Esophagus muscularis mucosa (tissue), 4 donors: ENCODE results near the gene LRRC4B. TPM values are rescaled to one million over a fixed set of nuclear protein-coding genes. Genes with fewer than 3 reads are reported as not detected.

Experiments
- DNase-seq: peaks from one replicate; pipeline ENCODE4 v3.0.0-alpha.2; 2017; ENCODE audit errors: extremely low spot score
- H3K27ac ChIP-seq, 4 donors: fragments of 200-600 bp; sonication (generic); replicated peaks in 1 of 4; 1 replicate in 3 of 4; 2 replicates in 1 of 4; pipeline ENCODE4 v1.5.1; 2016 to 2019; ENCODE audit warnings: mild to moderate bottlenecking in 1 of 4
- H3K27me3 ChIP-seq, 4 donors: fragments of 200-600 bp; sonication (generic); one replicate each; pipeline versions ENCODE4 v1.5.1 to v1.6.0; 2016 to 2019
- H3K36me3 ChIP-seq, 4 donors: fragments of 200-600 bp; sonication (generic); one replicate each; pipeline ENCODE4 v1.5.1; 2016 to 2019
- H3K4me1 ChIP-seq, 4 donors: fragments of 200-600 bp; sonication (generic); one replicate each; pipeline ENCODE4 v1.5.1; 2016 to 2019
- H3K4me3 ChIP-seq, 4 donors: fragments of 200-600 bp; sonication (generic); 1 replicate in 2 of 4; 2 replicates in 2 of 4; pipeline ENCODE4 v1.5.1; 2016 to 2019; ENCODE audit warnings: mild to moderate bottlenecking in 4 of 4, moderate library complexity in 1 of 4
- H3K9me3 ChIP-seq, 4 donors: fragments of 200-600 bp; sonication (generic); 1 replicate in 3 of 4; 2 replicates in 1 of 4; pipeline ENCODE4 v1.5.1; 2016 to 2019
- EP300 ChIP-seq: sonication (generic); formaldehyde crosslinking; IDR thresholded peaks from one replicate; pipeline ENCODE4 v1.6.1; 2017; ENCODE audit warnings: antibody characterized with exemption
- POLR2A ChIP-seq: fragments of 450-650 bp; IDR thresholded peaks from one replicate; pipeline ENCODE4 v1.6.1; 2017; ENCODE audit warnings: antibody characterized with exemption, moderate library complexity, mild to moderate bottlenecking, low read depth
- POLR2AphosphoS5 ChIP-seq, 2 donors: sonication (generic); formaldehyde crosslinking; IDR thresholded peaks; one replicate each; pipeline ENCODE4 v1.6.1; 2017; ENCODE audit warnings: antibody characterized with exemption in 2 of 2
- WGBS: methylation state at CpG from one replicate; pipeline ENCODE4 v1.1.5; 2018; 5-methylcytosine and 5-hydroxymethylcytosine counted together
- intact Hi-C: fragments of 100-400 bp; cut with DNase I; formaldehyde crosslinking; loops from one replicate; pipeline ENCODE4 v1.15.1; 2023
- total RNA-seq, 4 donors: library from RNA; depleted of rRNA; stranded (reverse); fragments of >200 nt; gene quantifications; one replicate each; pipeline versions ENCODE4 v1.1.0 to v1.2.1, GENCODE V29; 2016
- TF ChIP-seq, protein P1 (sequence below), 3 experiments: fragments of 200-600 bp in 2 of 3; fragments of 450-650 bp in 1 of 3; sonication (generic) in 2 of 3; IDR thresholded peaks; one replicate each; pipeline ENCODE4 v1.5.1; 2017 to 2019; ENCODE audit warnings: antibody characterized with exemption in 3 of 3, mild to moderate bottlenecking in 2 of 3, moderate library complexity in 1 of 3

The LRRC4B gene
- total RNA-seq, 4 donors from 2014 or later, result 3.7 to 12.5 (median 6.7) TPM

DNA sequence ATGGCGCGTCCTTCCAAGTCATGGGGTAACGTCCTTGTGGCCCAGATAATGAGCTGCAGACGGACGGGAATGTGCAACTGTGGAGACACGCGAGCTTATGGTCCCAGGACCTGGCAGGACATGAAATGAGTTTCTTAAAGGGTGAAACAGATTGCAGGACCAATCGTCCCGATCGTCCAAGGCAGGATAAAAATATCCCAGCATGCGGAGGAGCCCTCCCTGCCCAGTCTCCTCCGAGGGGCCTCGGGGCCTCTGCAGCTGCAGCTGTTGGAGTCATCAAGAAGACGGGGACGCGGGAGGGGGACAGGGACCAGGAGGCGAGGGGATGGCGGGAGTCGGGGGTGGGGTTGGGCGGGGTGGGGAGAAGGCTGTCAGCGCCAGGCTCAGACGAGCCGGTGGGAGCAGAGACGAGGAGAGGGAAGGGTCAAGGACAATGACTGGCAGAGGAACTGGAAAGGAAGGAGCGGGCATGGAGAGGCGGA lies 77.2 kb downstream of the LRRC4B start:
- no peak for DNase-seq
- no peaks in the 10 kb centered on the region for H3K9me3 ChIP-seq
- TF ChIP-seq POLR2AphosphoS5 (IDR thresholded peaks at IDR 0.05) (no peak), EP300 (no peak)
- TF ChIP-seq, protein P1, sequence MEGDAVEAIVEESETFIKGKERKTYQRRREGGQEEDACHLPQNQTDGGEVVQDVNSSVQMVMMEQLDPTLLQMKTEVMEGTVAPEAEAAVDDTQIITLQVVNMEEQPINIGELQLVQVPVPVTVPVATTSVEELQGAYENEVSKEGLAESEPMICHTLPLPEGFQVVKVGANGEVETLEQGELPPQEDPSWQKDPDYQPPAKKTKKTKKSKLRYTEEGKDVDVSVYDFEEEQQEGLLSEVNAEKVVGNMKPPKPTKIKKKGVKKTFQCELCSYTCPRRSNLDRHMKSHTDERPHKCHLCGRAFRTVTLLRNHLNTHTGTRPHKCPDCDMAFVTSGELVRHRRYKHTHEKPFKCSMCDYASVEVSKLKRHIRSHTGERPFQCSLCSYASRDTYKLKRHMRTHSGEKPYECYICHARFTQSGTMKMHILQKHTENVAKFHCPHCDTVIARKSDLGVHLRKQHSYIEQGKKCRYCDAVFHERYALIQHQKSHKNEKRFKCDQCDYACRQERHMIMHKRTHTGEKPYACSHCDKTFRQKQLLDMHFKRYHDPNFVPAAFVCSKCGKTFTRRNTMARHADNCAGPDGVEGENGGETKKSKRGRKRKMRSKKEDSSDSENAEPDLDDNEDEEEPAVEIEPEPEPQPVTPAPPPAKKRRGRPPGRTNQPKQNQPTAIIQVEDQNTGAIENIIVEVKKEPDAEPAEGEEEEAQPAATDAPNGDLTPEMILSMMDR (IDR thresholded peaks at IDR 0.05), result no peak
- peaks cover 0 to 4% (median 0%) of the 10 kb centered on the region in 4 donors for H3K36me3 ChIP-seq
- H3K4me1 ChIP-seq, result peaks cover 0 to 5% (median 0%) of the 10 kb centered on the region in 4 donors
- intact Hi-C loops, result no loop called here
- H3K4me3 ChIP-seq, result no peak overlapping the region
- WGBS, result 40% methylated on average over 26 of the region's 26 CpGs
- H3K27ac ChIP-seq, result no peak overlapping the region
- H3K27me3 ChIP-seq, result peaks cover 0 to 53% (median 16%) of the 10 kb centered on the region in 4 donors

DNA sequence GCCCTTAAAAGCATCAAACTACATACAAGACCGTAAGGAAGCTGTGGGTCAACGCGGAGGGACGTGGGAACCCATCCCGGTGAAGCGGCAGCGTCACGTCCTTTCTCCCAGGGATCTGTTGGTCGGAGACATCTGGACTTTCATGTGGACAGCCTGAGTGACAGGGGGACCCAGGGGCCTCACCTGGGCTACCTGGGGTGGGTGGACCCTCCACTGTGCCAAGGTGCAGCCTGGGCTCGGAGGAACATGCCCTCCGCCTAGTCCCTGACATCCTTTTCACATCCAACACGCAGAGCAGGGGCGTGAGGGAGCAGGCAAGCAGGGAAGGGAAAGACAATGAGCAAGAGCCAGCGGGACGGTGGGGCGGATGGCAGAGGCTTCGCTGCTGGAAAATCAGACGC lies 77.8 kb downstream of the LRRC4B start:
- Histone ChIP-seq H3K36me3 (peaks cover 0 to 4% (median 1%) of the 10 kb centered on the region in 4 donors), H3K9me3 (no peaks in the 10 kb centered on the region), H3K27ac (no peak overlapping the region), H3K4me3 (no peak overlapping the region), H3K27me3 (peaks cover 0 to 53% (median 16%) of the 10 kb centered on the region in 4 donors), H3K4me1 (peaks cover 0 to 5% (median 0%) of the 10 kb centered on the region in 4 donors)
- WGBS, result 95% methylated on average over 12 of the region's 18 CpGs
- intact Hi-C loops, result no loop called here
- DNase-seq, result no peak
- TF ChIP-seq EP300, result no peak
- TF ChIP-seq, protein P1 (IDR thresholded peaks at IDR 0.05), result no peak
- no peak for TF ChIP-seq POLR2A
- TF ChIP-seq POLR2AphosphoS5 (IDR thresholded peaks at IDR 0.05), result no peak

DNA sequence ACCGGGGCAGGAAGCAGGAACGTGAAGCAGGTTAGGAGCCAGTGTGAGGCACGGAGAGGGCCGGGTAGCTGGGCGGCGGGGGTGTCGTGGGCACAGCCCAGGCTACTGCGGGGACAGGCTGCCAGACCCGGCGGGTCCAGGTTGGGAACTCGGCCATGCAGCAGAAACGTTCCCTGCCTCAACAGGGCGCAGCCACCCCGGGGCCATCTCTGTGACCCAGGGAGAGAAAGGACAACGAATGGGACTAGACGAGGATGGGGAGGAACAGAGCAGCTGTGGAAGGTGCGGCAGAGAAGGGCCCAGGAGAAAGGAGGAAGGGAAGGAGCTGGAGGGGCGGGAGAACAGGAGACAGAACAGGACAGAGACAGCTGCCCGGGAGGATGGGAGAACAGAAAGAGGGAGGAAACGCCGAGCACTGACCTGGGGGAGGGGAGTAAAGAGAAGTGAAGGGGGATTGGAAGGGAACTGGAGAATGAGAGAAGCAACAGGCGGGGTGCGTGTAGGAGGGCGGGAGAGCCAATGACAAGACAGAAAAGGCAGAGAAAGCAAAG lies 78.7 kb downstream of the LRRC4B start:
- no peak overlapping the region for H3K27ac ChIP-seq
- 44% methylated on average over 24 of the region's 24 CpGs for WGBS
- intact Hi-C loops, result no loop called here
- peaks cover 0 to 13% (median 9%) of the 10 kb centered on the region in 4 donors for H3K36me3 ChIP-seq
- DNase-seq, result no peak
- H3K4me3 ChIP-seq, result peak overlapping the region in 1 of 4 donors; percentile 22
- peaks cover 0 to 53% (median 16%) of the 10 kb centered on the region in 4 donors for H3K27me3 ChIP-seq
- no peak for TF ChIP-seq POLR2AphosphoS5 (IDR thresholded peaks at IDR 0.05)
- TF ChIP-seq POLR2A, result no peak
- TF ChIP-seq EP300, result no peak
- TF ChIP-seq, protein P1 (IDR thresholded peaks at IDR 0.05), result no peak
- no peaks in the 10 kb centered on the region for H3K9me3 ChIP-seq
- peaks cover 0 to 5% (median 0%) of the 10 kb centered on the region in 4 donors for H3K4me1 ChIP-seq

DNA sequence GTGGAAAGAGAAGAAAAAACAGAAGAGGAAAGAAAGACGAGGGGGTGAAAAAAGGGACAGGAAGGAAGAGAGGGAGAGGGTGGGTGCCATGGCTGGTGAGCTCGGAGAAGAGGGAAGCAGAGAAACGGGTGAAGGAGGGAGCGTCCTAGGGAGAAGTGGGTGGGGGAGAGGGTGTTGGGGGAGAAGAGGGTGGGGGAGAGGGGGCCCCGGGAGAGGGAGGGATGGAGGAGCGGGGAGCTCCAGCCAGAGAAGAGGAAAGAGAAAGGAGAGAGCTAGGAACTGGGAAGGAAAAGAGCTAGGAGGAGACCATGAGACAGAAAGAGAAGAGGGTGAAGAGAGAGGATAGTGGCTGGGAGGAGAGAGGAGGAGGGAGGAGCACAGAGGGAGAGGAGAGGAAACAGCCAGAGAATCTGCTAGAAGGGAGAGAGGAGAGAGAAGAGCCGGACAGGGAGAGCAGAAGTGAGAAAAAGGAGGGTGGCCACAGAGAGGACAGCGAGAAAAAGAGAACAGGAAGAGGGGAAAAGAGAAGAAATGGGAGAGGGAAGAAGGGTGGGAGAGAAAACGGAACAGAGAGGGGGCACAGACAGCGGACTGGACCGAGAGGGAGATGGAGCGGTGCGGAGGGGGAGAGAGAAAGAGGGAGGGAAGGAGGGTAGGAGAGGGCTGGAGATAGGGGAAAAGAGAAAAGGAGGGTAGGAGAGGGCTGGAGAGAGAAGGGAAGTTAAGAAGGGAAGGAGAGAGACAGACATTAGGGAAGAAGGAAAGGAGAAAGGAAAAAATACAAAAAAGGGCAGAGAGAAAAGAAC lies 79.6 kb downstream of the LRRC4B start:
- no peak for DNase-seq
- H3K4me1 ChIP-seq, result peaks cover 0 to 5% (median 0%) of the 10 kb centered on the region in 4 donors
- no peaks in the 10 kb centered on the region for H3K9me3 ChIP-seq
- TF ChIP-seq POLR2AphosphoS5 (IDR thresholded peaks at IDR 0.05) (no peak), POLR2A (no peak), EP300 (no peak)
- TF ChIP-seq, protein P1 (IDR thresholded peaks at IDR 0.05), result no peak
- H3K36me3 ChIP-seq, result peaks cover 0 to 18% (median 12%) of the 10 kb centered on the region in 4 donors
- no peak overlapping the region for H3K27ac ChIP-seq
- WGBS, result 23% methylated on average over 13 of the region's 13 CpGs
- intact Hi-C loops, result no loop called here
- peaks cover 0 to 53% (median 16%) of the 10 kb centered on the region in 4 donors for H3K27me3 ChIP-seq
- no peak overlapping the region for H3K4me3 ChIP-seq
